ENCODE data around the gene POR. TPM values are rescaled to one million over a fixed set of nuclear protein-coding genes. Genes with fewer than 3 reads are reported as not detected.
A peak's percentile ranks its signal among the peaks of the same experiment; 100 is the strongest.

The POR gene
- total and polyA plus RNA-seq, 2 of the 13 experiments (the other 11 are each of a cell fraction or from before 2014, with no cell fraction given) = 145 to 266 TPM

DNA sequence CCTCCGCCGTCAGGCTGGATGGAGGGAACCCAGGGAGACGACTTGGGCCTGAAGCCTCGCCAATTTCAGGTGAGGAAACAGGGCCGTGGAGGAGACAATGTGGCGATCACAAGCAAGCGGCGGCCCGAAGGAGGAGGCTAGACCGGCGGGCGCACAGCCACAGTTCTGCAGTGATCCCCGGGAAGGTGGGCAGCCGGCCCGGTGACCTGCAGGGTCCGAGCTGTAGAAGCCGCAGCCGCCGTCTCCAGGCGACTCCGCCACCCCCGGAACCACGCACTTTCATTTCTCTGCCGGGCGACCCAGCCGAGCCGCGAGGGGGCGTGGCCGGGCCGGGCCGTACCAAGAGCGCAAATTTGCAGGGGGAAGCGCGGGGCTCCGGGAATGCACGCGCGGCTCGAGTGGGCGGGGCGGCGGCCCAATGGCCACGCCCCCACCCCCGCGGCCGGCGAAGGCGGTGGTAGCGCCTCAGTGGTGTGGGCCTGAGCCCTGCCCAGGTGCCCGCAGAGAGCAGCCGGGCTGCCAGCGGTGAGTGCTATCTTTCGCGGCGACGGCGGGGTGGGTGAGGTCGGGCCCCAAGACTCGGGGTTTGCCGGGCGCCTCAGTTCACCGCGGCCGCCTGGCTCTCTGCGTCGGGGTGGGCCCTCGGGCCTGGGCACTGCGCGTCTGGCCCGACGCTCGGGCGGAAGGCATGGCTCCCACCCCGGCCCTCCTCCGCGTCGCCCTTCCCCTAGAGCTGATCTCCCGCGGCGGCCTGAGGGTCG is at the start of gene POR (continued):
- TF ChIP-seq CEBPB (IDR thresholded peaks at IDR 0.05; ENCODE audit: borderline replicate concordance, low read depth, low read length) (no peak), ZNF773 (CRISPR knock-in tag; IDR thresholded peaks at IDR 0.05; ENCODE audit: borderline replicate concordance) (peak; percentile 90), GTF2F1 (IDR thresholded peaks at IDR 0.05; ENCODE audit: low read length) (peak; percentile 64; the same call in 1 of the 2 replicates), ZSCAN31 (CRISPR knock-in tag; IDR thresholded peaks at IDR 0.05; ENCODE audit: low read depth) (peak; percentile 99), ZNF607 (CRISPR knock-in tag; IDR thresholded peaks at IDR 0.05; ENCODE audit: borderline replicate concordance) (peak; percentile 90), ZNF644 (CRISPR knock-in tag; IDR thresholded peaks at IDR 0.05; ENCODE audit: low read depth) (no peak), ZNF326 (CRISPR knock-in tag; IDR thresholded peaks at IDR 0.05; ENCODE audit: borderline replicate concordance) (no peak), GTF3A (CRISPR knock-in tag; conservative IDR thresholded peaks at IDR 0.05) (no peak), CCDC6 (CRISPR knock-in tag; IDR thresholded peaks at IDR 0.05) (peak; percentile 96), MAFK (conservative IDR thresholded peaks at IDR 0.05 in 1 of 2, IDR thresholded peaks at IDR 0.05 in 1 of 2; ENCODE audit: low read length in 2 of 2) (0 out of 4 replicates have a peak, but pooled peaks of 1 of the 2 experiments have one; percentile 11), PRDM15 (CRISPR knock-in tag; IDR thresholded peaks at IDR 0.05) (peak; percentile 77), ZNF558 (CRISPR knock-in tag; IDR thresholded peaks at IDR 0.05; ENCODE audit: borderline replicate concordance) (peak; percentile 77; the same call in 1 of the 2 replicates), HNRNPL (IDR thresholded peaks at IDR 0.05; ENCODE audit: low read depth, low read length) (peak; percentile 81), PTBP1 (IDR thresholded peaks at IDR 0.05; ENCODE audit: low read depth, low read length, poor library complexity, severe bottlenecking) (no peak), KDM3A (CRISPR knock-in tag; IDR thresholded peaks at IDR 0.05; ENCODE audit: low read depth) (0 out of 2 replicates have a peak, but pooled peaks have one; percentile 42)
- TF ChIP-seq, protein P1, sequence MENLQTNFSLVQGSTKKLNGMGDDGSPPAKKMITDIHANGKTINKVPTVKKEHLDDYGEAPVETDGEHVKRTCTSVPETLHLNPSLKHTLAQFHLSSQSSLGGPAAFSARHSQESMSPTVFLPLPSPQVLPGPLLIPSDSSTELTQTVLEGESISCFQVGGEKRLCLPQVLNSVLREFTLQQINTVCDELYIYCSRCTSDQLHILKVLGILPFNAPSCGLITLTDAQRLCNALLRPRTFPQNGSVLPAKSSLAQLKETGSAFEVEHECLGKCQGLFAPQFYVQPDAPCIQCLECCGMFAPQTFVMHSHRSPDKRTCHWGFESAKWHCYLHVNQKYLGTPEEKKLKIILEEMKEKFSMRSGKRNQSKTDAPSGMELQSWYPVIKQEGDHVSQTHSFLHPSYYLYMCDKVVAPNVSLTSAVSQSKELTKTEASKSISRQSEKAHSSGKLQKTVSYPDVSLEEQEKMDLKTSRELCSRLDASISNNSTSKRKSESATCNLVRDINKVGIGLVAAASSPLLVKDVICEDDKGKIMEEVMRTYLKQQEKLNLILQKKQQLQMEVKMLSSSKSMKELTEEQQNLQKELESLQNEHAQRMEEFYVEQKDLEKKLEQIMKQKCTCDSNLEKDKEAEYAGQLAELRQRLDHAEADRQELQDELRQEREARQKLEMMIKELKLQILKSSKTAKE (CRISPR knock-in tag; IDR thresholded peaks at IDR 0.05; ENCODE audit: borderline replicate concordance) = no peak
